Keratinocyte (primary cell): Measurements from ENCODE around the gene SF3B2.

Source experiments
- EZH2 ChIP-seq: IDR thresholded peaks from one replicate; pipeline ENCODE4 v1.6.1; 2012; ENCODE audit warnings: inconsistent platforms, mild to moderate bottlenecking, low read length, moderate library complexity
- TF ChIP-seq, protein P1 (sequence below), 3 experiments: IDR thresholded peaks in 1 of 3; conservative IDR thresholded peaks in 1 of 3; optimal IDR thresholded peaks in 1 of 3; 2 replicates in 2 of 3; 3 replicates in 1 of 3; pipeline versions ENCODE3 to v1.5.1; 2011; ENCODE audit warnings: low read length in 3 of 3, mild to moderate bottlenecking in 3 of 3, moderate library complexity in 2 of 3, control low read depth in 1 of 3, inconsistent platforms in 1 of 3; ENCODE audit not compliant: insufficient read depth in 2 of 3; ENCODE audit errors: extremely low read depth in 1 of 3

DNA sequence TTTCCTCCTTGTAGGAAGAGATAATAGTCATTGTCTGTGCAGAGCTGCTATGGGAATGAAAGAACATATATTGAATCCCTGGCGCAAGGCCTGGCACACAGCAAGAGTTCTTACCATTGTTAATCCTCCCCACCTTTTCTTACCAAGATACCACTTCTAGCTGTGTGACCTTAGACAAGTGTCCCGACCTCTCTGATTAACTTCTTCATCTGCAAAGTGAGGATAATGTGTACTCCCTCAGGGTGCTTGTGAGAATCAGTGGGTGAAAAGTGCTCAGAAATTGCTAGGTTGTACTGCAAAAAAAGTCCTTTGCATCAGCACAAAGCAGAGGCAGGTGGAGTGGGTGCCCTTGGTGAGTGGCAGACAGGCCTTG is 44.1 kb upstream of the SF3B2 start:
- TF ChIP-seq EZH2: no peak
- TF ChIP-seq, protein P1, sequence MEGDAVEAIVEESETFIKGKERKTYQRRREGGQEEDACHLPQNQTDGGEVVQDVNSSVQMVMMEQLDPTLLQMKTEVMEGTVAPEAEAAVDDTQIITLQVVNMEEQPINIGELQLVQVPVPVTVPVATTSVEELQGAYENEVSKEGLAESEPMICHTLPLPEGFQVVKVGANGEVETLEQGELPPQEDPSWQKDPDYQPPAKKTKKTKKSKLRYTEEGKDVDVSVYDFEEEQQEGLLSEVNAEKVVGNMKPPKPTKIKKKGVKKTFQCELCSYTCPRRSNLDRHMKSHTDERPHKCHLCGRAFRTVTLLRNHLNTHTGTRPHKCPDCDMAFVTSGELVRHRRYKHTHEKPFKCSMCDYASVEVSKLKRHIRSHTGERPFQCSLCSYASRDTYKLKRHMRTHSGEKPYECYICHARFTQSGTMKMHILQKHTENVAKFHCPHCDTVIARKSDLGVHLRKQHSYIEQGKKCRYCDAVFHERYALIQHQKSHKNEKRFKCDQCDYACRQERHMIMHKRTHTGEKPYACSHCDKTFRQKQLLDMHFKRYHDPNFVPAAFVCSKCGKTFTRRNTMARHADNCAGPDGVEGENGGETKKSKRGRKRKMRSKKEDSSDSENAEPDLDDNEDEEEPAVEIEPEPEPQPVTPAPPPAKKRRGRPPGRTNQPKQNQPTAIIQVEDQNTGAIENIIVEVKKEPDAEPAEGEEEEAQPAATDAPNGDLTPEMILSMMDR (optimal IDR thresholded peaks at IDR 0.05 in 1 of 3, IDR thresholded peaks at IDR 0.05 in 1 of 3, conservative IDR thresholded peaks at IDR 0.05 in 1 of 3; ENCODE audit: extremely low read depth in 1 of 3, insufficient read depth in 2 of 3, low read length in 3 of 3): no peak
